Measurements from ENCODE around the gene EEF1G. TPM values are rescaled to one million over a fixed set of nuclear protein-coding genes. Genes with fewer than 3 reads are reported as not detected.
"Not testable (repeated sequence)": the region's sequence is repeated elsewhere in the genome, so short reads cannot be mapped to it uniquely, and the experiment has no call there.

EEF1G gene
- polyA plus RNA-seq, 4 donors: 2,022 to 2,343 (median 2,282) TPM

GRCh38 chr11:62556875-62557631 is 16.6 kb downstream of the EEF1G start:
- no peak for DNase-seq (ENCODE audit: low read depth in 4 of 4, low spot score in 2 of 4)

DNA sequence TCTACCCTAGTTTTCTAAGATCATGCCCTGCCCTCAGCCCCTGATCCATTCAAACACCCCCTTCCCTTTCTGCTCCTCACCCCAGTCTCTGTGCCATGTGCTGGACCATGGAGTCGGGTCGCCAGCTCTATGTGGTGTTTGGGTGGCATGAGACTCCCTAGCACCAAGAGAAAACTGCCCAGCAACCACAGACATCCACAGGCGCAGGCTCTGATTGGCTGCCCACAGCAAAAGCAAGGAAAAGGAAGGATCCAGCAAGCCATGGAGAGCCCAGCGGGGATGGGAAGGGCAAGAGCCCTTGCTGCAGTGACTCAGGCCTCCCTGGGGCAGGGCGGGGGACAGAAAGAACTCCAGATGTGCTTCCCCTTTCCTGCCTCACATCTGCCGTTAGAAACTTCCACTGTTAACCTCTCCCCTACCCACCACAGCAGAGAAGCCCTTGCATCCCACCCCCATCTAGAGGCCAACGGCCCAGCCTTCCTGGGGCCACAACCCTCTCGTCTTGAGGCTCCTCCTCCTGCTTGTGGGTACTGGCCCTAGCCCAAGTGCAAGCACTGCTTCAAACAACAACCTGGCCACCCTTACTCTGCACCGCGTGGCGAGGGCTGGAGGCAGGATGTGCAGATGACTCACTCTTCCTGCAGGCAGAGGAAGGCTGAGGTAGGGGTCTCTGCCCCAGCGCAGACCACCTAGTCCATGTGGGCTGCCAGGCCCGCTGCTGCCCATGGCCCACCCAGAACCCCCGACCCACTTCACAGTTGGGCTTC is 17.4 kb downstream of the EEF1G start:
- DNase-seq (ENCODE audit: low read depth in 4 of 4, low spot score in 2 of 4): peak in 1 of 4 donors; percentile 65

DNA sequence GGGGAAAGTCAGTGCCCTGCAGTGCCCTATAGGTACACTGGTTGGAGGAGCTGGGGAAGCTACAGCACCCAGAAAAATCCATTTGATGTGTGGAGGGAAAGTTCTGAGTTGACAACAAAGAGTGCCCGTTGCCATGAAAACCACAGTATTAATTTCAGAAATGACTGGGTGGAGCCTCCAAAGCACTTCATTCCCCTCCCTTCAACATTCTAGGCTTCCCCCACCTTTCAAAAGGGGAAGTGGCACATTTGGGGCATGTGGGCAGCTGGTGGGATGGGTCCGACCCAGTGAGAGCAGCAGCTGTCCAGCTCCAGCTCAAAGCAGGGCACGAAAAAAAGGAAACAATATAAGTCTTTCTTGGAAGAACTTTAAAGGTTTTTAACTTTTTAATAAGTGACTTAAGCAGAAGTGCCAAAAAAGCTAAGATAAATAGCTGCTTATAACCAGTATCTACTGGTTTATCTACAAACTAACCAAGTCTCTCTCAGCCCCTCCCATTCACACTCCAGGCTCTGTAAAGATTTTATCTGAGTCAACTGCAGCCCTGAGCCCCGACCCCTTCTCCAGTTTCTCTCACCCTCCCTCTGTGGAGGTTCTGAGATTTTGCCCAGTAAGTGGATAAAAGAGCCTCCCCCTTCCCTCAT is 18.1 kb downstream of the EEF1G start:
- no peak for DNase-seq (ENCODE audit: low read depth in 4 of 4, low spot score in 2 of 4)

DNA sequence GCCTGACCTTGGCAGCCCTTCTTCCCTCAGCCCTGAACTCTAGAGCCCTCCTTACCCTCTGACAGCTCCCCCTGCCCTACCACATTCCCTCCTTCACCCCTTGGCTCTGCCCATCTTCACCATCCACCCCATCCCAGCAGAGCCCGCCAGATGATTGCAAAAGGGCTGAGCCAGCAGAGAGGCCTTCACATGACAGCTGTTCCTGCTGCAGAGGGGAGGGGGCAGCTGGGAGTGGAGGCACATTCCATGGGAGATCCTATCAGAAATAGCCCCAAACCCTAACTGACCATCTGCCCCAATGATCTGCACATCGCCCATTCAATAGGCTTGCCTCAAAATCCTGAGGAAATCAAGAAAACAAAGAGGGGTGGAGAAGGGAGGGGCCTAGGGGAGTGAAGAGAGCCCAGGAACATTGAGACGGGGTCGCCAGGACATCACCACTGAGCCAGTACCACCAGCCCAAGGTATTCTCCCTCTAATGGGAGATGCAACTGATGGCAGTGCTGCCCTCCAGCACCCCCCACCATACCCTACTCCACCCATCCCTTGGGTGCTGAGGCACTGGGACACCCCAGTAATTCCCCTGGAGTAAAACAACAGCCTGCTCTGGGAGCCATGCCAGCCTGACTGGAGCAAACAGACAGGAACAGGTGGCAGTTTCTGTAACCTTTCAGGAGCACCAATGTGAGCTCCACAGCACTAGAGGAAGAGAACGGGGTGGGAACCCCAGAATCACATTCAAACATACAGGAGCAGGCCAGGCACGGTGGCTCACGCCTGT is 19.1 kb downstream of the EEF1G start:
- DNase-seq (ENCODE audit: low read depth in 4 of 4, low spot score in 2 of 4): no peak

DNA sequence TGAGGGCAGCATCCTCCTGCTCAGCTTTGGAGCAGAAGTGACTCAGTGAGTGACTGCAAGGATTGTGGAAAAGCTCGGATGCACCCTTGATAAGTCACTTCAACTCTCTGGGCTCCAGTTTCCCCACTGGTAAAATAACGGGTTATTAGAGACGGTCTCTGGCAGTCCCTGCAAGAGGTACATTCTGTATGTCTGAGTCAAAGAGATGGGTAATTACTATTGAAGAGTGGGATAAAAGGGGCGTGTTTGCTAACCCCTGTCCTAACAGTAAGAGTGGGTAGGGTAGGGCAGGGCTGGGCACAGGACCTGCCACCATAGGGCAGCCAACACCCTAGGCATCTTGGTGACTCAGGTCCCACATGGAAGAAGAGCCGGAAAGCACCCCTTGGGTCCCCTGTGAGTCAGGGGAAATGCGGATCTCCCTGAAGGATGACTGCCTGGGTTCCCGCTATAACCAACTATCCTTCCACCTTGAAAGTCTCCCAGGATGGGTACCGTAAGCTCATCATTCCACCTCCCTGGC is 19.8 kb downstream of the EEF1G start:
- DNase-seq (ENCODE audit: low read depth in 4 of 4, low spot score in 2 of 4): no peak

DNA sequence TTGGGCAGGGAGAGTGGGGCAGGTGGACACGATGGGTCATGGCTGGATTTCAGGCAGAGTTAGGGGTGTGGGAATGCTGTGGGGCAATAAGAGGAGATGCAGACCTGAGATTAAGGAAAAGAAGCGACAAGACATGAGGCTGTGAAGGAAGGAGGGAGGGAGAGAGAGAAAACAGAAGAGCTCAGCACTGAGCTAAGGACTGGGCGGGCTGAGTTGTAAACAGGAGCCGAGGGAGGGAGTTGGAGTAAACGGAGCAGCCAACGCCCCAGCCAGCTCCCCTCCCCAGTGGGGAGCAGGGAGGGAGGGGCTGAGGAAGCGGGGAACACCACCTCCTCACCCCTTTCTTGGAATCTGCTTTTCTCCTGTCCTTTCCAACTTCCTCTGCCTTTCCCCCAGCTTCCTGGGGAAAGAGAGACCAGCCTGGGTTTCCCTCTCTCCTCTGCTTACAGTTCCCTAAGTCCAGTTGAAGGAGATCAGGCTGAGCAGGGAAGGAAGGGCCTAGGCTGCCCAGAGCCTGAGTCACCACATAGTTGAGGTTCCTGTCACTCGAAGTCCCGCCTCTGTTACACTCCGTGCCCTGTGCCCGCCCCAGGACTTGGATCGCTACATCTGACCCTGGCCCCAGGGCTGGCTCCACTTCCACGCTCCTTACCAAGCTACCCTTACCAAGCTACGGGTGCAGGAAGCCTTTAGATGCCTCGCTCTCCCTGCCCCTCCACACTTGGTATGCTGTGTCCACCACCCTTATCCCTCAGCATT is 20.4 kb downstream of the EEF1G start:
- DNase-seq (ENCODE audit: low read depth in 4 of 4, low spot score in 2 of 4): peak in 1 of 4 donors; percentile 65

DNA sequence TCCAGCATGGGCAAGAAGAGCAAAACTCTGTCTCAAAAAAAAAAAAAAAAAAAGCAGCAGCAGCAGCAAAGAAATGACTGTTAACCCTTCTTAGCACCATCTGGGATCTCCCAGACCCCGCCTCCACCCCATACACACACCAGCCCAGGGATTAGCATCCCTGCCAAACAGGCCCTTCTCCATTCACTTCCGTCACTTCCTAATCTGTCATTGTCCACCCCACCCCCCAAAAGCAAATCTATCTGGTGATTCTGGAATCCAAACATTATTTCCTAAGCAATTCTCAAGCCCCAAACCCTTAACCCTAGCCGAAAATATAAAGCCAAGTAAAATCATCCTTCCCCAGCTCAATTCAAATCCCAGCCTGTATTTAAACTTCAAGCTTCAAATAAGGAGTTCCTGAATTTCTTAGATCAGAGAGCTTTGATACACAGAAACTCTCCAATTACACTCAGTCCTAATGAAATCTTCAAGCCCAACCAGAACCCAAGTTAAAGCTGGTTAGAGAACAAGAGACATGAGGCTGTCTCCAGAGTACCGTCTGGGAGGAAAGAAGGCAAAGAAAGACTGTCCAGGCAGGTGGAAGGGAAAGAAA is 21.1 kb downstream of the EEF1G start:
- no peak for DNase-seq (ENCODE audit: low read depth in 4 of 4, low spot score in 2 of 4)

DNA sequence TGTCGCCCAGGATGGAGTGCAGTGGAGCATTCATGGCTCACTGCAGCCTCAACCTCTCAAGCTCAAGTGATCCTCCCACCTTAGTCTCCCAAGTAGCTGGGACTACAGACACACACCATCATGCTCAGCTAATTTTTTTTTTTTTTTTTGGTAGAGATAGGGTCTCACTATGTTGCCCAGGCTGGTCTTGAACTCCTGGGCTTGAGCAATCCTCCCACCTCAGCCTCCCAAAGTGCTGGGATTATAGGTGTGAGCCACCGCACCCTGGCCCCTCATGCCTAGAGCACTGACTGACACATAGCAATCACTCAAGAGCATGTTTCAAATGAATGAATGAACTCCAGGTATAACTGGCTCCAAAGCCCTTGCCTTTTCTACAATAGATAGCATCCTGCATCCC is 23.2 kb downstream of the EEF1G start:
- not testable (repeated sequence) for DNase-seq (ENCODE audit: low read depth in 4 of 4, low spot score in 2 of 4)

DNA sequence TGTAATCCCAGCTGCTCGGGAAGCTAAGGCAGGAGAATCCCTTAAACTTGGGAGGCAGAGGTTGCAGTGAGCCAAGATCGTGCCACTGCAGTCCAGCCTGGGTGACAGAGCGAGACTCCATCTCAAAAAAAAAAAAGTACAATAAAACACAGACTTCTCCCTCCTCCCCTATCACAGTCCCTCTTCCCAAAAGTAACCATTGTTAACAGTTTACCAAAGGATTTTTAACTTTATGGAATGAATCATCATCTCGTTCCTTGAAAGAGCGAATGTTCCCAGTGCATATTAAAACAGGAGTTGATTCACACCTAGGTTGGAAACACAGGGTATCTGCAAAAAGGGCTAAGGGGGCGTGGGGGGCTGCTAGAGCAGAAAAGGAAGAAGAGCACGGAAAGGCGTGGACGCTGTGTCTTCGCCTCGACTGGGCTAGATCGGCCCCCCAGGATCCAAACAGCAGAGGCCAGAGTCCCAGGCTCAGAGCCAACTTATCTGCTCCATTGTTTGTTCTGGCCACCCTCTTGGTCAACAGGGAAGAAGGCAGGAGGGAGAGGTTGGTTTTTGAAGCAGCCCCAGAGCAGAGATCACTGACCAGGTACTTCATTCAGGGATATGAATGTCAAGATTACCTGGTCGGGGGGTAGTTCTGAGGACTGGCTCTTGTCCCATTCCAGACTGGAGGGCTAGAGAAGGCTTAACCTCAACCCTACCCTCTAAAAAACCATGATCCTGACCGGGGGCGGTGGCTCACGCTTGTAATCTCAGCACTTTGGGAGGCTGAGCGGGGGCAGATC is 25.0 kb downstream of the EEF1G start:
- no peak for DNase-seq (ENCODE audit: low read depth in 4 of 4, low spot score in 2 of 4)

DNA sequence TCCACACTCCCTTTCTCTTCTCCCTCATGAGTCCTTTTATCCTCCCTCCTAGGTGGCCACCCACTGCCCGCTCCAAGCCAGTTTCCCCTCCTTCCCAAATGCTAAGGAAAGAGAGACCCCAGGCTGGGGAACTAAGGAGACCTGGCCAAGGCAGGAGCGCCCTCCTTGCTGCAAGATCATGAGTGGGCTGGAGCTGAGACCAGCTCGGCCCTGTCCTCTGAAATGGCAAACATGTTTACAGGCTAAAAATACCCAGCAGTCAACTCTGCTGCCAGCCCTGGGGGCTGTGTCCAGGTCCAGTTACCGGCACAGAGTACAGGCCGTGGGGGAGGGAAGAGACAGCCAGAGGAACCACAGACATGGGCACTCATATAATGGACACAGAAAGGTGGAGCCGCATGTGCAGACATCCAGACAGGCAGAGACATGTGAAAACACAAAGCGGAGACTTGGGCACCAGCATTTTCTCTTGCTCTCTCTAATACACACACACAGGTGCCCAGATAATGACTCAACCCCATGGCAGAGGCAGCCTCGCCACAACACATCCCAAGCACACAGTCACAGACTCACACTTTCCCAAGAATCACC is 25.9 kb downstream of the EEF1G start:
- DNase-seq (ENCODE audit: low read depth in 4 of 4, low spot score in 2 of 4): no peak

GRCh38 chr11:62546929-62547625 is 26.6 kb downstream of the EEF1G start:
- DNase-seq (ENCODE audit: low read depth in 4 of 4, low spot score in 2 of 4): no peak

- DNase-seq (ENCODE audit: low read depth in 4 of 4, low spot score in 2 of 4): no peak
Measured at GRCh38 chr11:62546244-62546928, 27.3 kb downstream of the EEF1G start, which contains the start of gene AHNAK. Gene AHNAK, minus strand, starts transcription at chr11:62546806. Its CDS starts 10,708 bp downstream, at chr11:62536098.

DNA sequence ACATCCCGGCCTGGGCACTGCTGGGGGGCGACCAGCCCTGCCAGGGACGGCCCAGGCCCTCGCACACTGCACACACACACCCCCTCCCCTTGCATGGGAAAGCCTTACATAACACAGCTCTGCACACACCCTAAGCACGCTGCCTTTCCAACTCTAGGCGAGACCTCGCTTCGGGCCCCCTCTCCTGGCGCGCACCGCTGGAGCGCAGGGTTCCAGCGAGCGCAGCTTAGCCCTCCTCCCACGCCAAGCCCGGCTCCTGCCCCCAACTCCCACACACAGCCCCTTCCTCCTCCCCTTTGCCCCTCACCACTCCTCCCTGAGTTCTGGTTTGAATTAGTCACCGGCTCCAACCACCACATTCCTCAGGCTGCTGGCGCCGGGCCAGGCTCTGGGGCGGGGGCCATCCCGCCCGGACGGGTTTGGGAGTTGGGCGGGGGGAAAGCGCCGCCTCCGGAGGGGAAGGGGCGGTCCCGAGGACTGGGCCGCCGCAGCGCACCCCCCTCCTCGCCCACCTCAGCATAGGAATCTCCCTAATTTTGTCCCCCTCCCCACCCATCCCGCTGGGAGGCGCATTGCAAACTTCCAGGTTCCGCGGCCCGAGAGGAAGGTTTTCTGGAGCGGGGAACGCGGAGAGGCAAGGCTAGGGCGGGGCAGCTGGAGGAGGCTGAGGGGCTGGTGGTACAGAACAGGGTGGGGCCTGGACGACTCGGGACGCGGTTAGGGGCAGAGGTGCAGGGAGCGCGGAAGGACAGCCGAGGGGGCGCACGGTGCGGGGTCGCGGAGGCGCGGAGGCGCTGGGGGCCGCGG is 28.1 kb downstream of the EEF1G start:
- peak; percentile 84 to 91 (median 90) for DNase-seq (ENCODE audit: low read depth in 4 of 4, low spot score in 2 of 4)

DNA sequence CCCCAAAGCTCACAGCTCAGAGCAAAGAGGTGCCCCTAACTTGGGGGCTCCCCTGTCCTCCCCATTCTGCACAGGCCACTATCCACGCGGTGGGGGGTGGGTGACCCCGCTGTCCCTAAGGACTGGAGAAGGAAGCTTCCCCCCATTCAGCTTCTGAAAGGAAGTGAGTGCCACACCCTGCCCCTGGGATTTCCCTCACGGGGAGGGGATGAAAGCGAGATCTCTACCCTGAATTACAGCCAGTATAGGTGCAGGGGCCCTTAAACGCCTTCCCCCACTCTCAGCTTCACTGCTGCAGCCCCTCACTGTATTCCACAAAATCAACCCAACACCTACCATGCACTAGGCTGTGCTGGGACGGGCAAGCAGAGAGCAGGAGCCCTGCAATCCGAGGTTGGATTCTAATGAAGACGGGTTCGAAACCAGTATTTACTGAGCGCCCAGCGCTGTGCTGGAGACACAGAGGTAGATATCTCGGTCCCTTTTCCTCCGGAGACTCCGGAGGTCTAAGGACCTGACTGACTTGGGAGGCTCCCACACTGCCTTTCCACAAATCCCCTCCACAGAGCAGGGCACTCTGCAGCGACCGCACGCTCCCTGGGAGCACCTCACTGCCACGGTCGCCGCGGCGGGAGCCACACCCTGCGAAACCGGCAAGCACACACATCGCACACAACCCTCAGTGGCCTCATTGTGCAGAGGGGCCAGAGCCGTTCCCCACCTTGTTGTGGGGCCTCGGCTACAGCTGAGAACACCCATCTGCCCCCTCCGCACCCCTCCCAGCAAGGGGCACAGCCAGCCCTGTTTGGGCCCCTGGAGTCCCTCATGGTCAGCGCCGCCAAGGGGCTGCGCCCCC is 28.9 kb downstream of the EEF1G start:
- DNase-seq (ENCODE audit: low read depth in 4 of 4, low spot score in 2 of 4): no peak

Measured in left renal cortex interstitium (tissue), 4 donors.